ENCODE measurements around the gene EFCAB11. TPM values are rescaled to one million over a fixed set of nuclear protein-coding genes. Genes with fewer than 3 reads are reported as not detected.
A peak's percentile ranks its signal among the peaks of the same experiment; 100 is the strongest.

The EFCAB11 gene
- polyA plus RNA-seq, 1 donor (not counting 4 experiments of a cell fraction or from before 2014, with no cell fraction given) = 12.9 TPM

- no peaks in the 10 kb centered on the region for H4K20me1 ChIP-seq (ENCODE audit: control insufficient read depth, extremely low read depth, insufficient read depth, low read length)
- H2AFZ ChIP-seq (ENCODE audit: control insufficient read depth, low read length) = no peak overlapping the region
- FAIRE-seq = peak; percentile 79
- peak overlapping the region; percentile 36 for H3K4me2 ChIP-seq (ENCODE audit: control insufficient read depth, extremely low read depth, insufficient read depth, low read depth, low read length)
- no peaks in the 10 kb centered on the region for H3K9me3 ChIP-seq (ENCODE audit: control insufficient read depth, low read depth, low read length)
- peak overlapping the region; percentile 55 for H3K9ac ChIP-seq (ENCODE audit: control insufficient read depth, extremely low read depth, insufficient read depth, low read length)
- no peaks in the 10 kb centered on the region for H3K79me2 ChIP-seq (ENCODE audit: control insufficient read depth, insufficient read depth, low read length)
- no peaks in the 10 kb centered on the region for H3K9me1 ChIP-seq (ENCODE audit: control insufficient read depth, extremely low read depth, insufficient read depth, low read length)
- peak overlapping the region; percentile 71 for H3K27ac ChIP-seq (ENCODE audit: control insufficient read depth, insufficient read depth, low read length)
- DNase-seq (ENCODE audit: low read depth, low spot score) = peak; percentile 57
- dilution Hi-C loops (cut with MboI; ENCODE audit: extremely low pct_ligation_motif_present, low sequenced_read_pairs) = no loop called here
- H3K4me1 ChIP-seq (ENCODE audit: control insufficient read depth, extremely low read depth, insufficient read depth, low read length) = peaks cover 26% of the 10 kb centered on the region
- H3K4me3 ChIP-seq (ENCODE audit: control insufficient read depth in 2 of 3, extremely low read depth in 1 of 3, insufficient read depth in 2 of 3, low read depth in 1 of 3, low read length in 3 of 3) = no peak overlapping the region
- no peaks in the 10 kb centered on the region for H3K27me3 ChIP-seq (ENCODE audit: control insufficient read depth, extremely low read depth, insufficient read depth, low read length)
- no peak for TF ChIP-seq CTCF (optimal IDR thresholded peaks at IDR 0.05 in 1 of 3, IDR thresholded peaks at IDR 0.05 in 1 of 3, conservative IDR thresholded peaks at IDR 0.05 in 1 of 3; ENCODE audit: extremely low read depth in 1 of 3, insufficient read depth in 2 of 3, low read length in 3 of 3)
- no peak for TF ChIP-seq EZH2 (IDR thresholded peaks at IDR 0.05; ENCODE audit: low read length)
- no peaks in the 10 kb centered on the region for H3K36me3 ChIP-seq (ENCODE audit: control insufficient read depth in 2 of 2, extremely low read depth in 1 of 2, insufficient read depth in 2 of 2, low read length in 2 of 2)
Measured at GRCh38 chr14:89912667-89913211, 41.8 kb downstream of the EFCAB11 start.

- H3K79me2 ChIP-seq (ENCODE audit: control insufficient read depth, insufficient read depth, low read length) = no peaks in the 10 kb centered on the region
- peak overlapping the region; percentile 71 for H3K27ac ChIP-seq (ENCODE audit: control insufficient read depth, insufficient read depth, low read length)
- TF ChIP-seq CTCF (optimal IDR thresholded peaks at IDR 0.05 in 1 of 3, IDR thresholded peaks at IDR 0.05 in 1 of 3, conservative IDR thresholded peaks at IDR 0.05 in 1 of 3; ENCODE audit: extremely low read depth in 1 of 3, insufficient read depth in 2 of 3, low read length in 3 of 3) = no peak
- TF ChIP-seq EZH2 (IDR thresholded peaks at IDR 0.05; ENCODE audit: low read length) = no peak
- H3K4me3 ChIP-seq (ENCODE audit: control insufficient read depth in 2 of 3, extremely low read depth in 1 of 3, insufficient read depth in 2 of 3, low read depth in 1 of 3, low read length in 3 of 3) = no peak overlapping the region
- no peaks in the 10 kb centered on the region for H3K9me1 ChIP-seq (ENCODE audit: control insufficient read depth, extremely low read depth, insufficient read depth, low read length)
- FAIRE-seq (no peak), DNase-seq (ENCODE audit: low read depth, low spot score) (no peak)
- no peak overlapping the region for H2AFZ ChIP-seq (ENCODE audit: control insufficient read depth, low read length)
- H3K27me3 ChIP-seq (ENCODE audit: control insufficient read depth, extremely low read depth, insufficient read depth, low read length) = no peaks in the 10 kb centered on the region
- H3K4me1 ChIP-seq (ENCODE audit: control insufficient read depth, extremely low read depth, insufficient read depth, low read length) = peaks cover 26% of the 10 kb centered on the region
- dilution Hi-C loops (cut with MboI; ENCODE audit: extremely low pct_ligation_motif_present, low sequenced_read_pairs) = no loop called here
- H3K4me2 ChIP-seq (ENCODE audit: control insufficient read depth, extremely low read depth, insufficient read depth, low read depth, low read length) = peak overlapping the region; percentile 36
- no peaks in the 10 kb centered on the region for H3K36me3 ChIP-seq (ENCODE audit: control insufficient read depth in 2 of 2, extremely low read depth in 1 of 2, insufficient read depth in 2 of 2, low read length in 2 of 2)
- H3K9ac ChIP-seq (ENCODE audit: control insufficient read depth, extremely low read depth, insufficient read depth, low read length) = peak overlapping the region; percentile 46
- no peaks in the 10 kb centered on the region for H3K9me3 ChIP-seq (ENCODE audit: control insufficient read depth, low read depth, low read length)
- H4K20me1 ChIP-seq (ENCODE audit: control insufficient read depth, extremely low read depth, insufficient read depth, low read length) = no peaks in the 10 kb centered on the region
Measured at GRCh38 chr14:89912221-89912620, 42.3 kb downstream of the EFCAB11 start.
